Esophagus squamous epithelium (tissue), 4 donors: ENCODE results near the gene ADAMTS14.

Source experiments
- POLR2A ChIP-seq, 4 donors: fragments of 450-650 bp; IDR thresholded peaks; one replicate each; pipeline ENCODE4 v1.6.1; 2017; ENCODE audit warnings: antibody characterized with exemption in 4 of 4, mild to moderate bottlenecking in 4 of 4, moderate library complexity in 3 of 4
- TF ChIP-seq, protein P1 (sequence below), 6 experiments: fragments of 450-650 bp in 4 of 6; fragments of 200-600 bp in 2 of 6; sonication (generic) in 2 of 6; IDR thresholded peaks; one replicate each; pipeline ENCODE4 v1.5.1; 2016 to 2019; ENCODE audit warnings: antibody characterized with exemption in 6 of 6, mild to moderate bottlenecking in 4 of 6, moderate library complexity in 4 of 6

DNA sequence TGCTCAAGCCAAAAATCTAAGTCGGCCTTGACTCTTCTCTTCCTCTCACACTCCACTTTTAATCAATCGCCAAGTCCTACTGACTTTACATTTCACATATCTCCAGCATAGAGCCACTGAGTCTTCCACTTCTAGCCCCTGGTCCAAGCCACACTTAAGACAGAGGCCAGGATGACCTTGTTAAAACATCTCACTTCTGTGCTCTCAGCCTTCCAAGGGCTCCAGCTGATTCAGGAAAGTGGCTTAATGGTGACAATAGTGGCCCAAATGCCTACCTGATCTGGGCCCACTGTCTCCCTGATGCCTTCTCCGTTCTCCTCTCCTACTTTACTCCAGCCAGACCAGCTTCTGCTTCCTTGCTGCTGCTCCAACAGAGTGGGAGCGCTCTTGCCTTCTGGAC is 108.5 kb downstream of the ADAMTS14 start:
- TF ChIP-seq, protein P1, sequence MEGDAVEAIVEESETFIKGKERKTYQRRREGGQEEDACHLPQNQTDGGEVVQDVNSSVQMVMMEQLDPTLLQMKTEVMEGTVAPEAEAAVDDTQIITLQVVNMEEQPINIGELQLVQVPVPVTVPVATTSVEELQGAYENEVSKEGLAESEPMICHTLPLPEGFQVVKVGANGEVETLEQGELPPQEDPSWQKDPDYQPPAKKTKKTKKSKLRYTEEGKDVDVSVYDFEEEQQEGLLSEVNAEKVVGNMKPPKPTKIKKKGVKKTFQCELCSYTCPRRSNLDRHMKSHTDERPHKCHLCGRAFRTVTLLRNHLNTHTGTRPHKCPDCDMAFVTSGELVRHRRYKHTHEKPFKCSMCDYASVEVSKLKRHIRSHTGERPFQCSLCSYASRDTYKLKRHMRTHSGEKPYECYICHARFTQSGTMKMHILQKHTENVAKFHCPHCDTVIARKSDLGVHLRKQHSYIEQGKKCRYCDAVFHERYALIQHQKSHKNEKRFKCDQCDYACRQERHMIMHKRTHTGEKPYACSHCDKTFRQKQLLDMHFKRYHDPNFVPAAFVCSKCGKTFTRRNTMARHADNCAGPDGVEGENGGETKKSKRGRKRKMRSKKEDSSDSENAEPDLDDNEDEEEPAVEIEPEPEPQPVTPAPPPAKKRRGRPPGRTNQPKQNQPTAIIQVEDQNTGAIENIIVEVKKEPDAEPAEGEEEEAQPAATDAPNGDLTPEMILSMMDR (IDR thresholded peaks at IDR 0.05) = no peak
- TF ChIP-seq POLR2A (IDR thresholded peaks at IDR 0.05) = no peak
